Measurements from ENCODE around the gene HSPA9. TPM values are rescaled to one million over a fixed set of nuclear protein-coding genes. Genes with fewer than 3 reads are reported as not detected.
A peak's percentile ranks its signal among the peaks of the same experiment; 100 is the strongest.

The HSPA9 gene
- total RNA-seq, 1 donor = 222 TPM

Small RNA genes lying within 50 kb of the gene (small RNA-seq; reads per million reads assigned to genes)
- gene RF00154 = 2.8 reads per million, percentile 77 among the genes with 10 or more reads in this experiment
- not detected for gene RF01210
- 7,484 reads per million, percentile 100 among the genes with 10 or more reads in this experiment for gene SNORD63

Other genes with a start within 250 kb of the HSPA9 start
- 0.81 TPM for gene CDC25C, start 243.6 kb downstream of the HSPA9 start, total RNA-seq
- 69.7 TPM for gene FAM53C, start 237.1 kb downstream of the HSPA9 start, total RNA-seq
- 50.9 TPM for gene KDM3B, start 222.7 kb downstream of the HSPA9 start, total RNA-seq
- 2.7 TPM for gene REEP2, start 136.3 kb downstream of the HSPA9 start, total RNA-seq
- gene EGR1, start 109.9 kb downstream of the HSPA9 start, total RNA-seq = 27.2 TPM
- gene ETF1, start 32.2 kb downstream of the HSPA9 start, total RNA-seq = 56.3 TPM
- gene CTNNA1, start 178.0 kb upstream of the HSPA9 start, total RNA-seq = 141 TPM